ENCODE data around the gene SRGAP3. TPM values are rescaled to one million over a fixed set of nuclear protein-coding genes. Genes with fewer than 3 reads are reported as not detected.

SRGAP3 gene
- total RNA-seq, 6 experiments from 2014 or later: 1.8 to 5.2 (median 3.1) TPM

- ATAC-seq (no peak), DNase-seq (no peak)
- Histone ChIP-seq H3K27me3 (no peaks in the 10 kb centered on the region), H3K27ac (no peak overlapping the region), H3K4me1 (no peaks in the 10 kb centered on the region), H3K9me3 (no peaks in the 10 kb centered on the region), H3K36me3 (no peaks in the 10 kb centered on the region), H3K4me3 (no peak overlapping the region)
- TF ChIP-seq POLR2A (IDR thresholded peaks at IDR 0.05) (no peak), CTCF (IDR thresholded peaks at IDR 0.05) (no peak)
- intact Hi-C loops (cut with DNase I): no loop called here
- 100% methylated on average over 1 of the region's 2 CpGs for WGBS (ENCODE audit: insufficient coverage, low coverage, low lambda C conversion rate, missing lambda C conversion rate)
These were observed 106.3 kb downstream of the SRGAP3 start for GRCh38 chr3:9143184-9143583.

- ATAC-seq: no peak
- no peak for TF ChIP-seq POLR2A (IDR thresholded peaks at IDR 0.05)
- no peak for TF ChIP-seq CTCF (IDR thresholded peaks at IDR 0.05)
- H3K9me3 ChIP-seq: no peaks in the 10 kb centered on the region
- no peak overlapping the region for H3K27ac ChIP-seq
- H3K4me3 ChIP-seq: no peak overlapping the region
- WGBS (ENCODE audit: insufficient coverage, low coverage, low lambda C conversion rate, missing lambda C conversion rate): 51% methylated on average over 3 of the region's 4 CpGs
- no peak for DNase-seq
- H3K4me1 ChIP-seq: no peaks in the 10 kb centered on the region
- H3K36me3 ChIP-seq: no peaks in the 10 kb centered on the region
- intact Hi-C loops (cut with DNase I): no loop called here
- H3K27me3 ChIP-seq: no peaks in the 10 kb centered on the region
These were observed 107.1 kb downstream of the SRGAP3 start for GRCh38 chr3:9142362-9142761.

GRCh38 chr3:9141928-9142289 is 107.5 kb downstream of the SRGAP3 start:
- intact Hi-C loops (cut with DNase I): no loop called here
- H3K27ac ChIP-seq: no peak overlapping the region
- no peaks in the 10 kb centered on the region for H3K36me3 ChIP-seq
- DNase-seq (no peak), ATAC-seq (no peak)
- TF ChIP-seq POLR2A (IDR thresholded peaks at IDR 0.05) (no peak), CTCF (IDR thresholded peaks at IDR 0.05) (no peak)
- no peaks in the 10 kb centered on the region for H3K4me1 ChIP-seq
- WGBS (ENCODE audit: insufficient coverage, low coverage, low lambda C conversion rate, missing lambda C conversion rate): 79% methylated on average over 5 of the region's 5 CpGs
- no peak overlapping the region for H3K4me3 ChIP-seq
- no peaks in the 10 kb centered on the region for H3K9me3 ChIP-seq
- H3K27me3 ChIP-seq: no peaks in the 10 kb centered on the region

- Histone ChIP-seq H3K27ac (no peak overlapping the region), H3K4me3 (no peak overlapping the region), H3K4me1 (peaks cover 0 to 8% (median 0%) of the 10 kb centered on the region in 4 donors), H3K9me3 (no peaks in the 10 kb centered on the region), H3K36me3 (no peaks in the 10 kb centered on the region), H3K27me3 (no peaks in the 10 kb centered on the region)
- ATAC-seq (no peak), DNase-seq (no peak)
- TF ChIP-seq POLR2A (IDR thresholded peaks at IDR 0.05) (no peak), CTCF (IDR thresholded peaks at IDR 0.05) (no peak)
- intact Hi-C loops (cut with DNase I): no loop called here
- 91% methylated on average over 4 of the region's 4 CpGs for WGBS (ENCODE audit: insufficient coverage, low coverage, low lambda C conversion rate, missing lambda C conversion rate)
These were observed 110.1 kb downstream of the SRGAP3 start for GRCh38 chr3:9139366-9139765.

GRCh38 chr3:9137676-9138075 is 111.8 kb downstream of the SRGAP3 start:
- intact Hi-C loops (cut with DNase I): no loop called here
- WGBS (ENCODE audit: insufficient coverage, low coverage, low lambda C conversion rate, missing lambda C conversion rate): 50% methylated on average over 3 of the region's 4 CpGs
- peaks cover 0 to 8% (median 0%) of the 10 kb centered on the region in 4 donors for H3K4me1 ChIP-seq
- no peak overlapping the region for H3K4me3 ChIP-seq
- H3K27me3 ChIP-seq: no peaks in the 10 kb centered on the region
- no peak overlapping the region for H3K27ac ChIP-seq
- no peaks in the 10 kb centered on the region for H3K36me3 ChIP-seq
- no peak for DNase-seq
- TF ChIP-seq POLR2A (IDR thresholded peaks at IDR 0.05) (no peak), CTCF (IDR thresholded peaks at IDR 0.05) (no peak)
- ATAC-seq: no peak
- H3K9me3 ChIP-seq: no peaks in the 10 kb centered on the region
